A673 (cell line): ENCODE results near the gene EFR3B. TPM values are rescaled to one million over a fixed set of nuclear protein-coding genes. Genes with fewer than 3 reads are reported as not detected.

Experiments
- BruUV-seq: library from RNA; stranded (reverse); fragments of 400-500 nt; replicated peaks from 2 replicates; lab custom pipeline; 2021; lab: Mats Ljungman, UMichigan
- CTCF ChIA-PET: fragments of 300-600 bp; sonication (Branson Sonifier 250); formaldehyde crosslinking; loops from one replicate; lab custom pipeline; 2022; ENCODE audit warnings: antibody characterized with exemption; lab: Charles Lee
- POLR2A ChIA-PET: fragments of 300-600 bp; sonication (Branson Sonifier 250); formaldehyde crosslinking; loops from one replicate; lab custom pipeline; 2022; ENCODE audit warnings: antibody characterized with exemption; ENCODE audit not compliant: low non-redundant PET; lab: Charles Lee
- DNase-seq: peaks from one replicate; pipeline ENCODE4 v3.0.0-alpha.2; 2015; ENCODE audit warnings: low spot score
- H3K27ac ChIP-seq: fragments of 200-600 bp; sonication (generic); 2 replicates; pipeline ENCODE4 v1.5.1; 2016; ENCODE audit warnings: mixed run types, low read depth, mild to moderate bottlenecking, mixed read lengths, antibody characterized with exemption, low read length; ENCODE audit not compliant: poor library complexity, severe bottlenecking
- H3K27me3 ChIP-seq: fragments of 200-600 bp; sonication (generic); replicated peaks from 2 replicates; pipeline ENCODE4 v1.6.1; 2017; ENCODE audit warnings: mixed run types, low read depth, mild to moderate bottlenecking, mixed read lengths, antibody characterized with exemption, low read length; ENCODE audit not compliant: insufficient read depth, poor library complexity
- H3K36me3 ChIP-seq: fragments of 200-600 bp; sonication (generic); 2 replicates; pipeline ENCODE4 v1.6.1; 2016; ENCODE audit warnings: mixed run types, mild to moderate bottlenecking, mixed read lengths, antibody characterized with exemption, low read length; ENCODE audit not compliant: insufficient read depth, poor library complexity, severe bottlenecking
- H3K4me1 ChIP-seq: fragments of 200-600 bp; sonication (generic); 2 replicates; pipeline ENCODE4 v1.6.1; 2017; ENCODE audit warnings: mixed run types, mild to moderate bottlenecking, mixed read lengths, antibody characterized with exemption, low read length; ENCODE audit not compliant: insufficient read depth, poor library complexity, severe bottlenecking
- H3K4me3 ChIP-seq: fragments of 200-600 bp; sonication (generic); 2 replicates; pipeline ENCODE4 v1.5.1; 2016; ENCODE audit warnings: low read depth, mixed run types, mild to moderate bottlenecking, mixed read lengths, low read length; ENCODE audit not compliant: poor library complexity, severe bottlenecking
- H3K9me3 ChIP-seq: fragments of 200-600 bp; sonication (generic); 2 replicates; pipeline ENCODE4 v1.6.1; 2016; ENCODE audit warnings: mixed run types, low read depth, mild to moderate bottlenecking, mixed read lengths, antibody characterized with exemption, low read length; ENCODE audit not compliant: poor library complexity, severe bottlenecking
- EZH2 ChIP-seq: fragments of 200-600 bp; sonication (generic); IDR thresholded peaks from 2 replicates; pipeline ENCODE4 v1.6.1; 2017; ENCODE audit warnings: borderline replicate concordance, low read depth, mild to moderate bottlenecking, mixed read lengths, antibody characterized with exemption, low read length; ENCODE audit not compliant: poor library complexity, severe bottlenecking
- intact Hi-C: fragments of 100-400 bp; cut with micrococcal nuclease; formaldehyde crosslinking; loops from one replicate; pipeline ENCODE4 v1.10.0; 2022; ENCODE audit not compliant: unreplicated experiment
- total RNA-seq: library from RNA; stranded (reverse); gene quantifications from 2 replicates; pipeline ENCODE4 v1.2.3, GENCODE V29; 2021
- TF ChIP-seq, protein P1 (sequence below): fragments of 300-800, 200-600 bp; sonication (generic); conservative IDR thresholded peaks from 2 replicates; pipeline ENCODE4 v1.5.1; 2017; ENCODE audit warnings: low read depth, mild to moderate bottlenecking, antibody characterized with exemption, low read length, moderate library complexity, mixed read lengths

Gene EFR3B
- total RNA-seq, 1 experiment from 2014 or later: 1.0 TPM

DNA sequence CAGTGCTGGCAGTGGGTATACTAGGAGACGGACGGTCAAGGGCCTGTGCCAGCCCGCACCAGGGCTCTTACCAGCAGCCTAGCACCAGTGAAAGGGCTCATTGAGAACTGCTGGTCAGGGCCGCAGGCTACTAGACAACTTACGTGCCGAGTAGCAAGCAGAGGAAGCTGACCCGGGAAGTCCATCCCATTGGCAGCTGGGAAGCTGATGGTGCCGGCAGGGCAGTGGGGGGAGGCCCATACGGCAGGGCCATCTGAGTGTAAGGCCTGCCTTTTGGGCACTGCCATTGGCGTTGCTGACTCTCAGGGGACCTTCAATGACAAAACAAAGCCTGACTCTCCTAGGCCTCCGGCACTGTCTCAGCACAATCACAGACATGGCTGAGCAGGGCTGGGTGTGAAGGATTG is 20.6 kb downstream of the EFR3B start:
- Histone ChIP-seq H3K9me3 (no peaks in the 10 kb centered on the region), H3K36me3 (no peaks in the 10 kb centered on the region), H3K27ac (no peak overlapping the region), H3K27me3 (peaks cover 28% of the 10 kb centered on the region), H3K4me1 (no peaks in the 10 kb centered on the region), H3K4me3 (no peak overlapping the region)
- DNase-seq: no peak
- ChIA-PET POLR2A (no interaction called here), CTCF (interaction anchor here (0.6 kb wide), 1 partner anchor 661 kb away, joined by 3 read pairs; no protein-coding TSS in a partner anchor)
- TF ChIP-seq, protein P1, sequence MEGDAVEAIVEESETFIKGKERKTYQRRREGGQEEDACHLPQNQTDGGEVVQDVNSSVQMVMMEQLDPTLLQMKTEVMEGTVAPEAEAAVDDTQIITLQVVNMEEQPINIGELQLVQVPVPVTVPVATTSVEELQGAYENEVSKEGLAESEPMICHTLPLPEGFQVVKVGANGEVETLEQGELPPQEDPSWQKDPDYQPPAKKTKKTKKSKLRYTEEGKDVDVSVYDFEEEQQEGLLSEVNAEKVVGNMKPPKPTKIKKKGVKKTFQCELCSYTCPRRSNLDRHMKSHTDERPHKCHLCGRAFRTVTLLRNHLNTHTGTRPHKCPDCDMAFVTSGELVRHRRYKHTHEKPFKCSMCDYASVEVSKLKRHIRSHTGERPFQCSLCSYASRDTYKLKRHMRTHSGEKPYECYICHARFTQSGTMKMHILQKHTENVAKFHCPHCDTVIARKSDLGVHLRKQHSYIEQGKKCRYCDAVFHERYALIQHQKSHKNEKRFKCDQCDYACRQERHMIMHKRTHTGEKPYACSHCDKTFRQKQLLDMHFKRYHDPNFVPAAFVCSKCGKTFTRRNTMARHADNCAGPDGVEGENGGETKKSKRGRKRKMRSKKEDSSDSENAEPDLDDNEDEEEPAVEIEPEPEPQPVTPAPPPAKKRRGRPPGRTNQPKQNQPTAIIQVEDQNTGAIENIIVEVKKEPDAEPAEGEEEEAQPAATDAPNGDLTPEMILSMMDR: no peak
- no peak for TF ChIP-seq EZH2
- intact Hi-C loops: no loop called here
- no TSS peak for BruUV-seq

DNA sequence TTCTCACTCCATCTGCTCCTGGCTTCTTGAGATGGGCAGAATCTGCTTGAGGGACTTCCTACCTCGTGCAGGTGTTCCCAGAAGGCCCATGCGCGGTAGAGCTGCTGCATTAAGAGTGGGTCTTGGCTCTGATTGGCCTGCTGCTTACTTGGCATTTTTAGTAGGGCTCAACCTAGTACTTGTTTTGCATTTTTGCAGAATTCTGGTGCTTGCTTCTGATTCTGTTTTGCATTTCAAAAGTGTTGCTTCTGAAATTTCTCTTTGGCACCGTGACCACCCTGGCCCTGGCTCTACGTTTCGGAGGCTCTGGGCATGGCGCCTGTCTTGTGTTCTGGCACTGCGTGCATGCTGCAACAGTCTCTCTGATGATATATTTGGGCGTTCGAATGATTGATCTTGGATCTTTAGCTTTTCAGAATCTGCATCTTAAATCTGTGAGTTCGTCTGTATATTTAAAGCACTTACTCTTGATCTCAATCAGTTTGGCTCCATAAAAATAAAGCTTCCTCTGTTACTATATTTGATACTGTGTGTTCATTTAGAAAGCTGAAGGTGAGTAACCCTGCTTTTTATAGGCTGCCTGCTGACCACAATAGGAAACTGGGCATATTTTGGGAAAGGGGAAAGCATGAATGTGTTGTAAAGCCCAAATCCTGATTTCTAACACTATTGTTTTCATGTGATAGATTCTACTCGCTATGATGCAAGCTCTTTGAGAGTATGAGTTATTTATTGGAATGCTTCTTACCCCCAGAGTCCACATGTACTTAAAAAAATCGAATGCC is 22.2 kb downstream of the EFR3B start:
- no peak for DNase-seq

DNA sequence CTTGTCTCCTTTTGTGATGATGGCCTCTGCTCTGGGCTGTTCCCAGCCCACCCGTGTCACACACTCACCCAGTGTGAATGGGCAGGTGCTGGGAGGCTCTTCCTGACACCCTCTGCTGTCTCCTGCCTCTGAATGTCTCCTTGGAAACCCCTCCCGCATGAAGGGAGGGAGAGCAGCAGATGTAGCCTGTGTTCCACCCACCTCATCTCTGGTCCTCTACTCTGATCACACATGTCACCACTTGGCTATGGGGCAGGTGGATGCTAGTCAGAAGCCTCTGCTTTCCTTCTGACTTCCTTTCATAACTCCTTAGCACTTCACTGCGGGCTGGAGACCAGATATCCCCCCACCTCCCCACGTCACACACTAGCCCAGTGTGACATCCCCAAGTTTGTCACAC is 23.9 kb downstream of the EFR3B start:
- no peak overlapping the region for H3K4me3 ChIP-seq
- POLR2A ChIA-PET: no interaction called here
- H3K4me1 ChIP-seq: no peaks in the 10 kb centered on the region
- TF ChIP-seq, protein P1: no peak
- no peak for TF ChIP-seq EZH2
- no peak overlapping the region for H3K27ac ChIP-seq
- CTCF ChIA-PET: no interaction called here
- H3K27me3 ChIP-seq: peaks cover 48% of the 10 kb centered on the region
- no peaks in the 10 kb centered on the region for H3K9me3 ChIP-seq
- no peaks in the 10 kb centered on the region for H3K36me3 ChIP-seq
- no peak for DNase-seq
- intact Hi-C loops: no loop called here
- no TSS peak for BruUV-seq

More for the DNA sequence above, 22.2 kb downstream of the EFR3B start:
- Histone ChIP-seq H3K36me3 (no peaks in the 10 kb centered on the region), H3K9me3 (no peaks in the 10 kb centered on the region), H3K4me1 (no peaks in the 10 kb centered on the region), H3K27me3 (peaks cover 36% of the 10 kb centered on the region), H3K4me3 (no peak overlapping the region), H3K27ac (no peak overlapping the region)
- no TSS peak for BruUV-seq
- ChIA-PET POLR2A (no interaction called here), CTCF (interaction anchor here (1.0 kb wide), 1 partner anchor 66 kb away, joined by 3 read pairs; no protein-coding TSS in a partner anchor)
- no peak for TF ChIP-seq EZH2
- TF ChIP-seq, protein P1: no peak
- intact Hi-C loops: no loop called here
